Measurements from ENCODE around the gene ACVRL1.

ACVRL1 gene

GRCh38 chr12:51917746-51918453 is 10.6 kb downstream of the ACVRL1 start:
- no peak for DNase-seq

GRCh38 chr12:51920046-51920445 is 12.7 kb downstream of the ACVRL1 start:
- DNase-seq, result no peak

- DNase-seq, result no peak
Observed at GRCh38 chr12:51921017-51921725, 13.9 kb downstream of the ACVRL1 start.

GRCh38 chr12:51922146-51922545 is 14.8 kb downstream of the ACVRL1 start:
- no peak for DNase-seq

- DNase-seq, result peak; percentile 15
Observed at GRCh38 chr12:51922762-51923505, 15.6 kb downstream of the ACVRL1 start.

GRCh38 chr12:51923506-51924365 is 16.4 kb downstream of the ACVRL1 start:
- DNase-seq, result peak; percentile 60

- DNase-seq, result no peak
Observed at GRCh38 chr12:51924551-51925319, 17.4 kb downstream of the ACVRL1 start.

- DNase-seq, result no peak
Observed at GRCh38 chr12:51925346-51926063, 18.2 kb downstream of the ACVRL1 start.

- DNase-seq, result no peak
Observed at GRCh38 chr12:51926064-51926632, 18.8 kb downstream of the ACVRL1 start.

GRCh38 chr12:51926718-51927117 is 19.4 kb downstream of the ACVRL1 start:
- DNase-seq, result peak; percentile 50

GRCh38 chr12:51932218-51933076 is 25.1 kb downstream of the ACVRL1 start:
- no peak for DNase-seq

- no peak for DNase-seq
Observed at GRCh38 chr12:51934080-51934479, 26.8 kb downstream of the ACVRL1 start.

- DNase-seq, result no peak
Observed at GRCh38 chr12:51937926-51938325, 30.6 kb downstream of the ACVRL1 start.

GRCh38 chr12:51938726-51939125 is 31.4 kb downstream of the ACVRL1 start:
- no peak for DNase-seq

GRCh38 chr12:51941011-51941581 is 33.8 kb downstream of the ACVRL1 start:
- no peak for DNase-seq

- no peak for DNase-seq
Observed at GRCh38 chr12:51941604-51942003, 34.3 kb downstream of the ACVRL1 start.

- DNase-seq, result no peak
Observed at GRCh38 chr12:51942056-51942455, 34.8 kb downstream of the ACVRL1 start.

- no peak for DNase-seq
Observed at GRCh38 chr12:51942501-51943000, 35.2 kb downstream of the ACVRL1 start.

- DNase-seq, result no peak
Observed at GRCh38 chr12:51943346-51943745, 36.0 kb downstream of the ACVRL1 start.

Data from CD4-positive, alpha-beta T cell treated with Interleukin-21 for 1 hour (primary cell).